ENCODE measurements around the gene SLC25A44.
A peak's percentile ranks its signal among the peaks of the same experiment; 100 is the strongest.
"Not testable (repeated sequence)": the region's sequence is repeated elsewhere in the genome, so short reads cannot be mapped to it uniquely, and the experiment has no call there.

The SLC25A44 gene

GRCh38 chr1:156164125-156164831, 29.6 kb upstream of the SLC25A44 start:
- DNase-seq (ENCODE audit: low read depth) = no peak

- no peak for DNase-seq (ENCODE audit: low read depth)
Observed at GRCh38 chr1:156165083-156165482, 28.8 kb upstream of the SLC25A44 start.

DNA sequence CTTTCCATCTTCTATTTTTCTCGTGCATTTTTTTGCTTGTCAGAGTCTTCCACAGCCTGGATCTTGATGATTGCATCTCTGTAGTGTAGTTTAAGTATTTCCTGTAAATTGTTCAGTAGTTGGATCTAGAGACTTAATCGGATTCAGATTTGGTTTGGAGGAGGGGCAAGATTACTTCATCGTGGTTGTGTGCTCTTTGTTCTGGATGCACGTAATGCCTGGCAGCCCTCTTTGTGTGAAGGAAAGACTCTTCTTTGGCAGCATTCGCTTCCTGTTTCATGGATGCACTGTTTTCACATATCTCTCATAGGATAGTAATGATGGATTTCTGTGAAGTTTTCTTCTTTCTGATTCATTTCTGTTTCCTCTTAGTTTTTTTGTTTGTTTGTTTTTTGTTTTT, 26.4 kb upstream of the SLC25A44 start:
- DNase-seq (ENCODE audit: low read depth) = no peak

GRCh38 chr1:156172696-156173470, 21.0 kb upstream of the SLC25A44 start:
- DNase-seq (ENCODE audit: low read depth) = no peak

GRCh38 chr1:156176610-156177210, 17.2 kb upstream of the SLC25A44 start:
- no peak for DNase-seq (ENCODE audit: low read depth)

GRCh38 chr1:156177919-156178654, 15.8 kb upstream of the SLC25A44 start:
- peak; percentile 81 for DNase-seq (ENCODE audit: low read depth)

- no peak for DNase-seq (ENCODE audit: low read depth)
Observed at GRCh38 chr1:156180471-156180870, 13.4 kb upstream of the SLC25A44 start.

- DNase-seq (ENCODE audit: low read depth) = not testable (repeated sequence)
Observed at GRCh38 chr1:156181391-156181924, 12.4 kb upstream of the SLC25A44 start.

DNA sequence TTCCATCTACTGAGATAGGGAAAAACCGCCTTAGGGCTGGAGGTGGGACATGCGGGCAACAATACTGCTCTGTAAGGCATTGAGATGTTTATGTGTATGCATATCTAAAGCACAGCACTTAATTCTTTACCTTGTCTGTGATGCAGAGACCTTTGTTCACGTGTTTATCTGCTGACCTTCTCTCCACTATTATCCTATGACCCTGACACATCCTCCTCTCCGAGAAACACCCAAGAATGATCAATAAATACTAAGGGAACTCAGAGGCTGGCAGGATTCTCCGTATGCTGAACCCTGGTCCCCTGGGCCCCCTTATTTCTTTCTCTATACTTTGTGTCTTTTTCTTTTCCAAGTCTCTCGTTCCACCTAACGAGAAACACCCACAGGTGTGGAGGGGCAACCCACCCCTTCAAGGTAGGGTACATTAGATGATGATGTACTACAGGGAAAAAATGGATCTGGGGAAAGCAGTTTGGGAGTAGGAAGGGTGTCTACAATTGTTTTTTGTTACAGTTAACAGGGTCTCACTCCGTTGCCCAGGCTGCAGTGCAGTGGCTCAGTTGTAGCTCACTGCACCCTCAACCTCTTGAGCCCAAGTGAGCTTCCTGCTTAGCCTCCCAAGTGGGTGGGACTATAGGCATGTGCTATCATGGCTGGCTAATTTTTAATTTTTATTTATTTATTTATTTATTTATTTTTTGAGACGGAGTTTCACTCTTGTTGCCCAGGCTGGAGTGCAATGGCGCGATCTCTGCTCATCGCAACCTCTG, 11.7 kb upstream of the SLC25A44 start:
- not testable (repeated sequence) for DNase-seq (ENCODE audit: low read depth)

- not testable (repeated sequence) for DNase-seq (ENCODE audit: low read depth)
Observed at GRCh38 chr1:156186347-156187177, 7.3 kb upstream of the SLC25A44 start.

DNA sequence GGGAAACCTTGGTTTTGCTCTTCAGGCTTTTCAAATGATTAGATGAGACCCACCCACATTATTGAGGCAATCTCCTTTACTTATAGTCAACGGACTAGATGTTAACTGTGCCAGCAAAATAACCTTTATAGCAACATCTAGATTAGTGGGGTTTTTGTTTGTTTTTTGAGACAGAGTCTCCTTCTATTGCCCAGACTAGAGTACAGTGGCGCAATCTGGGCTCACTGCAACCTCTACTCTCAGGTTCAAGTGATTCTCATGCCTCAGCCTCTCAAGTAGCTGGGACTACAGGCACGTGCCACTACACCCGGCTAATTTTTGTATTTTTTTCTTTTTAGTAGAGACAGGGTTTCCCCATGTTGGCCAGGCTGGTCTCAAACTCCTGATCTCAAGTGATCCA, 3.6 kb upstream of the SLC25A44 start:
- not testable (repeated sequence) for DNase-seq (ENCODE audit: low read depth)

DNA sequence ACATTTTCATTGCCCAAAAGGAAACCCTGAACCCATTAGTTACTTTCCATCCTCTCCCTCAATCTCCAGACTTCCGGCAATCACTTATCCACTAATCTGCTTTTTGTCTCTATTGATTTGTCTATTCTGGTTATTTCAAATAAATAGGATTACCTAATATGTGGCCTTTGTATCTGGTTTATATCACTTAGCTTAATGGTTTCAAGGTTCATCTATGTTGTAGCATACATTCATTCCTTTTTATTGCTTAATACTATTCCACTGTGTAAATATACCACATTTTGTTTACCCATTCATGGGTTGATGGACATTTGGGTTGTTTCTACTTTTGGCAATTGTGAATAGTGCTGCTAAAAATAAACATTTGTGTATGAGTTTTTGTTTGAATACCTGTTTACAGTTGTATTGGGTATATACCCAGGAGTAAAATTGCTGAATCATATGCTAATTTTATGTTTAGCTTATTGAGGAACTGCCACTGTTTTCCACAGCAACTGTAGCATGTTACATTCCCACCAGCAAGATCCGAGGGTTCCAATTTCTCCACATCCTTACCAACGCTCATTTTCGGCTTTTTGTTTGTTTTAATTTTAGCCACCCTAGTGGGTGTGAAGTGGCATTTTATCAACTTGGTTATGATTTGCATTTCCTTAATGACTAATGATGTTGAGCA, 2.5 kb upstream of the SLC25A44 start:
- DNase-seq (ENCODE audit: low read depth) = no peak

DNA sequence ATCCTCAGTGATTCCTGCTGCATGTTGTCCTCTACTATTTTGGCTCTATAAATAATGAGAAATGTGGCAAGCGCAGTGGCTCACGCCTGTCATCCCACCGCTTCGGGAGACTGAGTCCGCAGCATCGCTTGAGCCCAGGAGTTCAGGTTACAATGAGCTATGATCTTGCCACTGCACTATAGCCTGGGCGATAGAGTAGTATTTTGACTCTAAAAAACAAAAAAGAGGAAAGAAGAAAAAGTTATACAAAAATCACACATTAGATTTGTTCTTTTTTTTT, 756 bp upstream of the SLC25A44 start:
- no peak for DNase-seq (ENCODE audit: low read depth)

GRCh38 chr1:156194300-156194652, 372 bp downstream of the SLC25A44 start:
- DNase-seq (ENCODE audit: low read depth) = no peak

DNA sequence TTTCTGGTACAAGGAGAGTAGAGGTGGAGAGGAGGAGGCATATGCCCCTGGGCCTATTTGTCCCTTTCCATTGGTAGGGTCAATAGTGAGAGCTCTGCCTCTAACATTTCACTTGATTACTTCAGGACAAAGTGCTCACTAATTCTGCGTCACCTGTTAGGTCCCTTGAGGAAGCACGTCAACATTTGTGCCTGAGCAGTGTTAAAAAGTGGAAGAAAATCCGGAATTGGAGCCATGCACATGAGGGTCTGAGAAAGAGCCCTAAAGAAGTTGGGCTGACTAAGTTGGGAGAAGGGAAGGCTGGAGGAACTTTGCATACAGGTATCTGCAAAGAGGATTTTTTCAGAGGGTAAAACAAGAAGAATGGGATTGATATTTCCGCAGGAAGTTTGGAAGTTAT, 1.9 kb downstream of the SLC25A44 start:
- DNase-seq (ENCODE audit: low read depth) = no peak

GRCh38 chr1:156196445-156196844, 2.5 kb downstream of the SLC25A44 start:
- DNase-seq (ENCODE audit: low read depth) = no peak

GRCh38 chr1:156198831-156199349, 5.0 kb downstream of the SLC25A44 start:
- DNase-seq (ENCODE audit: low read depth) = no peak

- DNase-seq (ENCODE audit: low read depth) = no peak
Observed at GRCh38 chr1:156200044-156200443, 6.1 kb downstream of the SLC25A44 start.

GRCh38 chr1:156203331-156203730, 9.4 kb downstream of the SLC25A44 start:
- DNase-seq (ENCODE audit: low read depth) = no peak

GRCh38 chr1:156204686-156205085, 10.8 kb downstream of the SLC25A44 start:
- DNase-seq (ENCODE audit: low read depth) = no peak

All from CMK (cell line).